Measurements from ENCODE around the gene MPG.

GRCh38 chr16:83060-83603, 5.1 kb downstream of the MPG start:
- TF ChIP-seq, protein P1, sequence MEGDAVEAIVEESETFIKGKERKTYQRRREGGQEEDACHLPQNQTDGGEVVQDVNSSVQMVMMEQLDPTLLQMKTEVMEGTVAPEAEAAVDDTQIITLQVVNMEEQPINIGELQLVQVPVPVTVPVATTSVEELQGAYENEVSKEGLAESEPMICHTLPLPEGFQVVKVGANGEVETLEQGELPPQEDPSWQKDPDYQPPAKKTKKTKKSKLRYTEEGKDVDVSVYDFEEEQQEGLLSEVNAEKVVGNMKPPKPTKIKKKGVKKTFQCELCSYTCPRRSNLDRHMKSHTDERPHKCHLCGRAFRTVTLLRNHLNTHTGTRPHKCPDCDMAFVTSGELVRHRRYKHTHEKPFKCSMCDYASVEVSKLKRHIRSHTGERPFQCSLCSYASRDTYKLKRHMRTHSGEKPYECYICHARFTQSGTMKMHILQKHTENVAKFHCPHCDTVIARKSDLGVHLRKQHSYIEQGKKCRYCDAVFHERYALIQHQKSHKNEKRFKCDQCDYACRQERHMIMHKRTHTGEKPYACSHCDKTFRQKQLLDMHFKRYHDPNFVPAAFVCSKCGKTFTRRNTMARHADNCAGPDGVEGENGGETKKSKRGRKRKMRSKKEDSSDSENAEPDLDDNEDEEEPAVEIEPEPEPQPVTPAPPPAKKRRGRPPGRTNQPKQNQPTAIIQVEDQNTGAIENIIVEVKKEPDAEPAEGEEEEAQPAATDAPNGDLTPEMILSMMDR (IDR thresholded peaks at IDR 0.05; ENCODE audit: low read depth, low read length, poor library complexity, severe bottlenecking): no peak
- no peak for TF ChIP-seq EZH2phosphoT487 (IDR thresholded peaks at IDR 0.05; ENCODE audit: borderline replicate concordance, low read length)

All from DOHH2 (cell line).